Right lobe of liver (tissue), 6 donors: ENCODE measurements around the gene RFFL. TPM values are rescaled to one million over a fixed set of nuclear protein-coding genes. Genes with fewer than 3 reads are reported as not detected.

Experiments used
- ATAC-seq, 4 donors: fragments of 200-7000 bp; cut with Tn5 transposase; one replicate each; pipeline ENCODE4 v1.9.1; 2020; ENCODE audit warnings: mild to moderate bottlenecking in 4 of 4, moderate library complexity in 4 of 4
- DNase-seq, 3 donors: peaks; one replicate each; pipeline ENCODE4 v3.0.0-alpha.2; 2020
- H3K27ac ChIP-seq, 3 donors: fragments of 200-600 bp; one replicate each; pipeline ENCODE4 v1.8.0; 2022
- H3K27me3 ChIP-seq, 2 donors: fragments of 200-600 bp; one replicate each; pipeline ENCODE4 v1.8.0; 2022
- H3K36me3 ChIP-seq, 4 donors: fragments of 200-600 bp; sonication (generic) in 1 of 4; one replicate each; pipeline versions ENCODE4 v1.5.1 to v1.8.0; 2017 to 2022; ENCODE audit warnings: control low read depth in 1 of 4
- H3K4me1 ChIP-seq, 4 donors: fragments of 200-600 bp; sonication (generic) in 1 of 4; one replicate each; pipeline versions ENCODE4 v1.5.1 to v1.8.0; 2017 to 2022; ENCODE audit warnings: control low read depth in 1 of 4
- H3K4me3 ChIP-seq, 3 donors: fragments of 200-600 bp; one replicate each; pipeline ENCODE4 v1.8.0; 2022
- H3K9me3 ChIP-seq, 4 donors: fragments of 200-600 bp; sonication (generic) in 1 of 4; one replicate each; pipeline versions ENCODE4 v1.5.1 to v1.8.0; 2017 to 2022; ENCODE audit warnings: control low read depth in 1 of 4
- CTCF ChIP-seq, 4 donors: fragments of 200-600 bp in 3 of 4; fragments of 450-650 bp in 1 of 4; IDR thresholded peaks; one replicate each; pipeline versions ENCODE4 v1.5.1 to v1.8.0; 2016 to 2022; ENCODE audit warnings: antibody characterized with exemption in 4 of 4, mild to moderate bottlenecking in 2 of 4
- POLR2A ChIP-seq: fragments of 450-650 bp; IDR thresholded peaks from one replicate; pipeline ENCODE4 v1.6.1; 2017; ENCODE audit warnings: antibody characterized with exemption, mild to moderate bottlenecking
- WGBS: methylation state at CpG from one replicate; pipeline ENCODE4 v1.1.6; 2018; ENCODE audit warnings: low coverage, low lambda C conversion rate; ENCODE audit not compliant: insufficient coverage; ENCODE audit errors: missing lambda C conversion rate; 5-methylcytosine and 5-hydroxymethylcytosine counted together
- intact Hi-C, 2 donors: fragments of 100-400 bp; cut with DNase I; formaldehyde crosslinking; loops; one replicate each; pipeline versions ENCODE4 v1.11.2 to v1.14.1; 2022
- total RNA-seq, 6 experiments: library from RNA; depleted of rRNA in 2 of 6; stranded (reverse); fragments of >200 nt in 2 of 6; fragmentation: NEBNext Ultra II Directional in 3 of 6; extraction: Animal tissue kit (Norgen Biotek cat#: 25700) in 3 of 6; gene quantifications; one replicate each; pipeline versions ENCODE4 v1.1.0 to v1.2.4, GENCODE V29; 2016 to 2023
- donor health status: DM: no; HTN: yes; CAD: no.
- donor health status: DM: no; HTN: no; CAD: no.
- donor health status: DM: no; HTN: no; CAD: no.
- donor health status: DM: no; HTN: yes; CAD: no.
- donor health status: DM: no; HTN: yes; CAD: no.

The RFFL gene
- total RNA-seq, 6 experiments from 2014 or later: 29.0 to 39.0 (median 34.1) TPM

- Histone ChIP-seq H3K27ac (no peak overlapping the region), H3K9me3 (no peaks in the 10 kb centered on the region), H3K27me3 (no peaks in the 10 kb centered on the region), H3K4me3 (no peak overlapping the region), H3K4me1 (no peaks in the 10 kb centered on the region), H3K36me3 (peaks cover 0 to 30% (median 7%) of the 10 kb centered on the region in 4 donors)
- DNase-seq: no peak
- 66% methylated on average over 9 of the region's 11 CpGs for WGBS
- ATAC-seq: peak in 3 of 4 donors; percentile 9 to 43 (median 13)
- TF ChIP-seq POLR2A (no peak), CTCF (IDR thresholded peaks at IDR 0.05) (no peak)
- intact Hi-C loops: loop anchor here (10.0 kb wide), 2 partner anchors 97 to 117 kb away; partner anchors contain the start of gene RAD51D (in 1 of the 2)
Measured at GRCh38 chr17:34997355-34997862, 66.1 kb downstream of the RFFL start.

GRCh38 chr17:34996422-34997285 is 66.9 kb downstream of the RFFL start:
- Histone ChIP-seq H3K27me3 (no peaks in the 10 kb centered on the region), H3K9me3 (no peaks in the 10 kb centered on the region), H3K36me3 (peaks cover 0 to 37% (median 11%) of the 10 kb centered on the region in 4 donors), H3K4me1 (no peaks in the 10 kb centered on the region), H3K4me3 (no peak overlapping the region), H3K27ac (no peak overlapping the region)
- TF ChIP-seq CTCF (IDR thresholded peaks at IDR 0.05) (no peak), POLR2A (no peak)
- DNase-seq: no peak
- no peak for ATAC-seq
- intact Hi-C loops: loop anchor here (10.0 kb wide), 2 partner anchors 98 to 118 kb away; partner anchors contain the start of gene RAD51D (in 1 of the 2)
- WGBS: 72% methylated on average over 3 of the region's 3 CpGs

- intact Hi-C loops: loop anchor here (10.0 kb wide), 2 partner anchors 102 to 122 kb away; partner anchors contain the start of gene RAD51D (in 1 of the 2)
- H3K9me3 ChIP-seq: no peaks in the 10 kb centered on the region
- 64% methylated on average over 1 of the region's 2 CpGs for WGBS
Measured at GRCh38 chr17:34993031-34993430, 70.5 kb downstream of the RFFL start.

GRCh38 chr17:34991606-34992005 is 71.9 kb downstream of the RFFL start:
- ATAC-seq (no peak), DNase-seq (no peak)
- intact Hi-C loops: loop anchor here (10.0 kb wide), 2 partner anchors 103 to 123 kb away; partner anchors contain the start of gene RAD51D (in 1 of the 2)
- Histone ChIP-seq H3K27me3 (no peaks in the 10 kb centered on the region), H3K27ac (no peak overlapping the region), H3K4me1 (no peaks in the 10 kb centered on the region), H3K4me3 (no peak overlapping the region), H3K36me3 (peaks cover 0 to 61% (median 14%) of the 10 kb centered on the region in 4 donors), H3K9me3 (no peaks in the 10 kb centered on the region)
- WGBS: 80% methylated on average over 1 of the region's 3 CpGs
- no peak for TF ChIP-seq CTCF (IDR thresholded peaks at IDR 0.05)

More at GRCh38 chr17:34993031-34993430, 70.5 kb downstream of the RFFL start:
- Histone ChIP-seq H3K27ac (no peak overlapping the region), H3K36me3 (peaks cover 0 to 52% (median 14%) of the 10 kb centered on the region in 4 donors), H3K27me3 (no peaks in the 10 kb centered on the region), H3K4me1 (no peaks in the 10 kb centered on the region), H3K4me3 (no peak overlapping the region)
- no peak for ATAC-seq
- TF ChIP-seq CTCF (IDR thresholded peaks at IDR 0.05) (no peak), POLR2A (no peak)
- no peak for DNase-seq
